Endodermal cell (in vitro differentiated cells): Measurements from ENCODE around the gene PON1. TPM values are rescaled to one million over a fixed set of nuclear protein-coding genes. Genes with fewer than 3 reads are reported as not detected.

Experiments used
- DNase-seq: peaks from one replicate; pipeline ENCODE4 v3.0.0-alpha.2; 2017
- H3K27ac ChIP-seq: 2 replicates; pipeline ENCODE4 v1.5.1; 2013; ENCODE audit warnings: mild to moderate bottlenecking, low read depth, low read length, moderate library complexity
- H3K27me3 ChIP-seq: 2 replicates; pipeline ENCODE4 v1.6.1; 2013; ENCODE audit warnings: mild to moderate bottlenecking, low read length, moderate library complexity; ENCODE audit not compliant: insufficient read depth, control insufficient read depth, poor library complexity, severe bottlenecking
- H3K36me3 ChIP-seq: 2 replicates; pipeline ENCODE4 v1.7.0; 2013; ENCODE audit warnings: mild to moderate bottlenecking, low read length, moderate library complexity; ENCODE audit not compliant: control insufficient read depth, insufficient read depth
- H3K4me1 ChIP-seq: one replicate; pipeline ENCODE4 v1.7.0; 2013; ENCODE audit warnings: low read length; ENCODE audit not compliant: control insufficient read depth, insufficient read depth
- H3K4me3 ChIP-seq: 2 replicates; pipeline ENCODE4 v1.5.1; 2013; ENCODE audit warnings: mild to moderate bottlenecking, low read length, moderate library complexity
- H3K9ac ChIP-seq: 2 replicates; pipeline ENCODE4 v1.6.1; 2013; ENCODE audit warnings: mild to moderate bottlenecking, low read length, moderate library complexity; ENCODE audit not compliant: poor library complexity, severe bottlenecking; ENCODE audit errors: extremely low read depth
- H3K9me3 ChIP-seq: 2 replicates; pipeline ENCODE4 v1.6.1; 2013; ENCODE audit warnings: mild to moderate bottlenecking, low read length, moderate library complexity; ENCODE audit not compliant: control insufficient read depth
- H3K27ac Mint-ChIP-seq: 2 replicates; pipeline ENCODE4 v1.8.0; 2020; ENCODE audit warnings: mixed read lengths
- H3K27me3 Mint-ChIP-seq: 2 replicates; pipeline ENCODE4 v1.8.0; 2021; ENCODE audit warnings: mild to moderate bottlenecking, mixed read lengths; ENCODE audit not compliant: insufficient read depth
- H3K36me3 Mint-ChIP-seq: 2 replicates; pipeline ENCODE4 v1.8.0; 2020; ENCODE audit warnings: low read depth, mixed read lengths
- H3K4me1 Mint-ChIP-seq: 2 replicates; pipeline ENCODE4 v1.8.0; 2020; ENCODE audit warnings: mixed read lengths
- H3K4me3 Mint-ChIP-seq: 2 replicates; pipeline ENCODE4 v1.8.0; 2020; ENCODE audit warnings: mild to moderate bottlenecking, moderate library complexity, mixed read lengths
- H3K9me3 Mint-ChIP-seq: 2 replicates; pipeline ENCODE4 v1.8.0; 2020; ENCODE audit warnings: mild to moderate bottlenecking, mixed read lengths
- WGBS, 2 experiments: methylation state at CpG; one replicate each; pipeline versions ENCODE4 v1.1.5 to v1.1.7; 2013; ENCODE audit warnings: missing lambda C conversion rate in 2 of 2, mixed read lengths in 1 of 2; ENCODE audit not compliant: insufficient coverage in 1 of 2, insufficient read length in 1 of 2; 5-methylcytosine and 5-hydroxymethylcytosine counted together
- total RNA-seq, 2 donors: library from RNA; stranded (reverse); fragmentation: NEBNext Ultra II Directional in 1 of 2; extraction: Animal tissue kit (Norgen Biotek cat#: 25700) in 1 of 2; gene quantifications; 2 replicates in 1 of 2; 3 replicates in 1 of 2; pipeline ENCODE4 v1.2.1, GENCODE V29; 2021
- TF ChIP-seq, protein P1 (sequence below): fragments of 200-600 bp; sonication (generic); conservative IDR thresholded peaks from 2 replicates; pipeline ENCODE4 v1.5.0; 2021; ENCODE audit warnings: antibody characterized with exemption, mild to moderate bottlenecking

PON1 gene
- total RNA-seq, 2 donors from 2014 or later, result 0.48 TPM; not detected in 1

DNA sequence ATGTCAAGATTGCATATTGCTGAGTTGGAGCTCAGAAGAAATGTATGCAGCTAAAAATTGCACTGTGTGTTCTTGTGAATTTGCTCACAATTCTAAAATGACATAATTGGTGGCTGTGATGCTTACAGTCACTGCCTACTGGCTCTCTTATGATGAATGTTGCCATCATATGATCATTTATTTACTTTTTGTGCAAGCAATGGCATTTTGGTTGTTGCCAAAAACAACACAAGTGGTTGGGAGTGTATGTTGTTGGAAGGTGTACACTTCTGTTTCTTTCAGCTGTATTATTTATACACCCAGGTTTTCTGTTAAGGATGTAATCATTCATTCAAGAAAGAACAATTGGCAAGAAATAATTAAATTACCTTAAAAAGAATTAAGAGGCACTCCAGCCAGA, 28.9 kb downstream of the PON1 start:
- Mint-ChIP-seq H3K9me3 (no peaks in the 10 kb centered on the region), H3K4me1 (no peaks in the 10 kb centered on the region), H3K27ac (no peak overlapping the region), H3K4me3 (no peak overlapping the region), H3K36me3 (peaks cover 7% of the 10 kb centered on the region), H3K27me3 (no peaks in the 10 kb centered on the region)
- no peaks in the 10 kb centered on the region for H3K4me1 ChIP-seq
- no peak overlapping the region for H3K27ac ChIP-seq
- no peak for DNase-seq
- H3K36me3 ChIP-seq, result peaks cover 9% of the 10 kb centered on the region
- TF ChIP-seq, protein P1, sequence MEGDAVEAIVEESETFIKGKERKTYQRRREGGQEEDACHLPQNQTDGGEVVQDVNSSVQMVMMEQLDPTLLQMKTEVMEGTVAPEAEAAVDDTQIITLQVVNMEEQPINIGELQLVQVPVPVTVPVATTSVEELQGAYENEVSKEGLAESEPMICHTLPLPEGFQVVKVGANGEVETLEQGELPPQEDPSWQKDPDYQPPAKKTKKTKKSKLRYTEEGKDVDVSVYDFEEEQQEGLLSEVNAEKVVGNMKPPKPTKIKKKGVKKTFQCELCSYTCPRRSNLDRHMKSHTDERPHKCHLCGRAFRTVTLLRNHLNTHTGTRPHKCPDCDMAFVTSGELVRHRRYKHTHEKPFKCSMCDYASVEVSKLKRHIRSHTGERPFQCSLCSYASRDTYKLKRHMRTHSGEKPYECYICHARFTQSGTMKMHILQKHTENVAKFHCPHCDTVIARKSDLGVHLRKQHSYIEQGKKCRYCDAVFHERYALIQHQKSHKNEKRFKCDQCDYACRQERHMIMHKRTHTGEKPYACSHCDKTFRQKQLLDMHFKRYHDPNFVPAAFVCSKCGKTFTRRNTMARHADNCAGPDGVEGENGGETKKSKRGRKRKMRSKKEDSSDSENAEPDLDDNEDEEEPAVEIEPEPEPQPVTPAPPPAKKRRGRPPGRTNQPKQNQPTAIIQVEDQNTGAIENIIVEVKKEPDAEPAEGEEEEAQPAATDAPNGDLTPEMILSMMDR, result no peak
- no peak overlapping the region for H3K9ac ChIP-seq
- no peaks in the 10 kb centered on the region for H3K9me3 ChIP-seq
- no peaks in the 10 kb centered on the region for H3K27me3 ChIP-seq
- no peak overlapping the region for H3K4me3 ChIP-seq

DNA sequence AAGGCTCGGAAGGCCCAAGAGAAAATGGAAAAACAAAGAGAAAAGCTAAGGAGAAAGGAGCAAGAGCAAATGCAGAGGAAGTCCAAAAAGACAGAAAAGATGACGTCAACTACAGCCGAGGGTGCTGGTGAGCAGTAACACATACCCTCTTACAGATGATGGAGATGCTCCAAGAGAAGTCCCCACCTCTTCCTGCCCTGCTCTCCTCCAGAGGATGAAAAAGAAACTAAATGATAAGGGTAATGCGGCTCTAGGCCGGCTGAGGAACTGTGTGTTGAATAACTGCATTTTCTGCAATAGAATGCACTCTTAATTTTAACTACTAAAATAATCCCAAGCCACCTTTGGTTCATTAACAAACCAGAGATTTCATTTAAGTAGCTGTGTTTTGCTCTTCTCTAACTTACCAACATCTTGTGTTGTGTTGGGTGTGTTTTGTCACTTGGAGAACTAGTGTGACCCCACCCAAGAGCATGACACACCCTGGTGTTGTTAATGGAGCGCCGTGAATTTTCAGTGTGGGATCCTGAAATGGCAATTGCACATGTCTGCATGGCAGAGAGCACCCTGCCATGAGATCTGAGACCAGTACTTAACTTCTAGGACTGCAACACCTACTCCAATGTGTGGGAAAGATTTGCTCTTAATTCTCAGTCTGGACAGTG, 34.0 kb downstream of the PON1 start:
- Mint-ChIP-seq H3K4me3 (no peak overlapping the region), H3K36me3 (peaks cover 31% of the 10 kb centered on the region), H3K27ac (no peak overlapping the region), H3K27me3 (no peaks in the 10 kb centered on the region), H3K4me1 (no peaks in the 10 kb centered on the region), H3K9me3 (no peaks in the 10 kb centered on the region)
- H3K27ac ChIP-seq, result no peak overlapping the region
- H3K9ac ChIP-seq, result no peak overlapping the region
- TF ChIP-seq, protein P1, result no peak
- peaks cover 19% of the 10 kb centered on the region for H3K36me3 ChIP-seq
- no peak overlapping the region for H3K4me3 ChIP-seq
- DNase-seq, result no peak
- H3K27me3 ChIP-seq, result no peaks in the 10 kb centered on the region
- no peaks in the 10 kb centered on the region for H3K9me3 ChIP-seq
- 96 to 100% methylated on average over 5 to 7 of the region's 7 CpGs for WGBS, 2 experiments
- H3K4me1 ChIP-seq, result no peaks in the 10 kb centered on the region

DNA sequence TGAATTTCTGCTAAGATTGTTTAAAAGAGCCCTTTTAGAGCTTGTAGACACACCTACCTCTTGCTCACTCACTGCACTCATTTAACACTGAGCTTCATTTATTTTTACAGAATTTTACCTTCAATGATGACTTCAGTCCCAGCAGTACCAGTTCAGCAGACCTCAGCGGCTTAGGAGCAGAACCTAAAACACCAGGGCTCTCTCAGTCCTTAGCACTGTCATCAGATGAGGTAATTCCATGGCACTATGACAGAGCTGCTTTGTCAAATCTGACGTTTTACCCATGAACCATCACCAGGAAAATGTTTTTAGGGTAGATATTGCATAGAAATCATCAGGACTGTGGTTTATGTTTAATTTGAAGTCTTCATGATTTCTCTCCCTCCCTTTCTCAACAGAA, 38.2 kb downstream of the PON1 start:
- Mint-ChIP-seq H3K36me3 (peaks cover 31% of the 10 kb centered on the region), H3K4me1 (peaks cover 7% of the 10 kb centered on the region), H3K27ac (no peak overlapping the region), H3K4me3 (no peak overlapping the region), H3K27me3 (no peaks in the 10 kb centered on the region), H3K9me3 (no peaks in the 10 kb centered on the region)
- H3K27ac ChIP-seq, result no peak overlapping the region
- no peaks in the 10 kb centered on the region for H3K4me1 ChIP-seq
- H3K9me3 ChIP-seq, result no peaks in the 10 kb centered on the region
- no peak overlapping the region for H3K4me3 ChIP-seq
- H3K9ac ChIP-seq, result no peak overlapping the region
- H3K36me3 ChIP-seq, result peaks cover 23% of the 10 kb centered on the region
- WGBS, 2 experiments, result 90% methylated on average over 2 of the region's 2 CpGs; no CpG with 5 or more reads in 1 of the 2 experiments
- TF ChIP-seq, protein P1, result no peak
- no peak for DNase-seq
- no peaks in the 10 kb centered on the region for H3K27me3 ChIP-seq
